Thyroid gland (tissue), 4 donors: ENCODE data around the gene KCNJ6. TPM values are rescaled to one million over a fixed set of nuclear protein-coding genes. Genes with fewer than 3 reads are reported as not detected.

Experiments
- DNase-seq, 2 donors: peaks; one replicate each; pipeline ENCODE4 v3.0.0-alpha.2; 2019
- H3K27ac ChIP-seq, 3 donors: fragments of 200-600 bp; sonication (generic); 1 replicate in 2 of 3; 2 replicates in 1 of 3; pipeline ENCODE4 v1.5.1; 2016 to 2019; ENCODE audit warnings: mild to moderate bottlenecking in 1 of 3, moderate library complexity in 1 of 3
- H3K27me3 ChIP-seq: fragments of 200-600 bp; sonication (generic); one replicate; pipeline ENCODE4 v1.5.1; 2019
- H3K36me3 ChIP-seq, 2 donors: fragments of 200-600 bp; sonication (generic); one replicate each; pipeline ENCODE4 v1.5.1; 2016 to 2019
- H3K4me1 ChIP-seq, 2 donors: fragments of 200-600 bp; sonication (generic); one replicate each; pipeline ENCODE4 v1.5.1; 2017 to 2019
- H3K4me3 ChIP-seq, 3 donors: fragments of 200-600 bp; sonication (generic); replicated peaks in 1 of 3; 1 replicate in 2 of 3; 2 replicates in 1 of 3; pipeline ENCODE4 v1.5.1; 2016; ENCODE audit warnings: mild to moderate bottlenecking in 1 of 3
- H3K9me3 ChIP-seq: fragments of 200-600 bp; sonication (generic); one replicate; pipeline ENCODE4 v1.5.1; 2017
- CTCF ChIP-seq, 6 experiments: fragments of 200-600 bp in 3 of 6; fragments of 450-650 bp in 3 of 6; sonication (generic) in 3 of 6; IDR thresholded peaks; one replicate each; pipeline ENCODE4 v1.5.1; 2016 to 2019; ENCODE audit warnings: antibody characterized with exemption in 6 of 6, mild to moderate bottlenecking in 2 of 6, inconsistent platforms in 1 of 6, moderate library complexity in 1 of 6
- POLR2A ChIP-seq, 2 donors: fragments of 450-650 bp; IDR thresholded peaks; one replicate each; pipeline ENCODE4 v1.6.1; 2017; ENCODE audit warnings: antibody characterized with exemption in 2 of 2, mild to moderate bottlenecking in 2 of 2, moderate library complexity in 1 of 2
- WGBS, 2 donors: methylation state at CpG; one replicate each; pipeline ENCODE4 v1.1.5; 2017; 5-methylcytosine and 5-hydroxymethylcytosine counted together
- intact Hi-C: fragments of 100-400 bp; cut with DNase I; formaldehyde crosslinking; loops from one replicate; pipeline ENCODE4 v1.15.1; 2023
- total RNA-seq, 4 donors: library from RNA; depleted of rRNA; stranded (reverse); fragments of >200 nt; gene quantifications; one replicate each; pipeline ENCODE4 v1.2.3, GENCODE V29; 2016

The KCNJ6 gene
- total RNA-seq, 4 donors from 2014 or later = not detected

- no peak for TF ChIP-seq POLR2A (IDR thresholded peaks at IDR 0.05)
- no peak for TF ChIP-seq CTCF (IDR thresholded peaks at IDR 0.05)
- Histone ChIP-seq H3K9me3 (no peaks in the 10 kb centered on the region), H3K4me1 (no peaks in the 10 kb centered on the region), H3K27ac (no peak overlapping the region), H3K4me3 (no peak overlapping the region), H3K27me3 (no peaks in the 10 kb centered on the region), H3K36me3 (no peaks in the 10 kb centered on the region)
- DNase-seq = no peak
- WGBS, 2 donors = 84 to 89% methylated on average over 15 of the region's 15 CpGs
- intact Hi-C loops = no loop called here
Measured at GRCh38 chr21:37780991-37781983, 135.0 kb downstream of the KCNJ6 start.

- Histone ChIP-seq H3K27ac (no peak overlapping the region), H3K4me3 (no peak overlapping the region), H3K36me3 (no peaks in the 10 kb centered on the region), H3K9me3 (no peaks in the 10 kb centered on the region), H3K27me3 (no peaks in the 10 kb centered on the region), H3K4me1 (no peaks in the 10 kb centered on the region)
- DNase-seq = no peak
- 65% methylated on average over 3 of the region's 3 CpGs for WGBS, 2 donors
- no peak for TF ChIP-seq POLR2A (IDR thresholded peaks at IDR 0.05)
- TF ChIP-seq CTCF (IDR thresholded peaks at IDR 0.05) = no peak
- intact Hi-C loops = no loop called here
Measured at GRCh38 chr21:37771181-37771580, 145.1 kb downstream of the KCNJ6 start.

DNA sequence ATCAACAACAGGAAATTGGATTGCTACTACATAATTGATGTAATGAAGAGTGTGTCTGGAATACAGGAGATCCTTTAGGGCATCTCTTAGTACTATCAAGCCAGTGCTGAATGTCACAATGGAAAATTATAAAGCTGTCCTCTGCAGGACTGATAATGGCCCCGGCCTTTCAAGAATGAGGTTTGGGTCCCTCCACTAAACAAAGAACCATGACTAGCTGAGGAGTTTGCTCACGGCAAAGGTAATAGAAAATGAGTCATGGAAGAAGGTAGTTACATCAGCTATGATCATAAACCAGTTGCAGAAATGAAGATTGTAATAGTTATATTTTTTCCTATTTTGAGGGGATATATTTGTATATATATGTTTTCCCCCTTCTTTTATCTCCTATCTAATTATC is 145.8 kb downstream of the KCNJ6 start:
- Histone ChIP-seq H3K36me3 (no peaks in the 10 kb centered on the region), H3K27ac (no peak overlapping the region), H3K27me3 (no peaks in the 10 kb centered on the region), H3K4me1 (no peaks in the 10 kb centered on the region), H3K4me3 (no peak overlapping the region), H3K9me3 (no peaks in the 10 kb centered on the region)
- TF ChIP-seq POLR2A (IDR thresholded peaks at IDR 0.05) (no peak), CTCF (IDR thresholded peaks at IDR 0.05) (no peak)
- WGBS, 2 donors = 88 to 90% methylated on average over 2 of the region's 2 CpGs
- no peak for DNase-seq
- intact Hi-C loops = no loop called here

GRCh38 chr21:37769656-37770055 is 146.6 kb downstream of the KCNJ6 start:
- no peak for TF ChIP-seq CTCF (IDR thresholded peaks at IDR 0.05)
- no peak for TF ChIP-seq POLR2A (IDR thresholded peaks at IDR 0.05)
- no peaks in the 10 kb centered on the region for H3K36me3 ChIP-seq
- no peaks in the 10 kb centered on the region for H3K27me3 ChIP-seq
- no peak overlapping the region for H3K27ac ChIP-seq
- no peaks in the 10 kb centered on the region for H3K4me1 ChIP-seq
- 0% methylated on average over 1 of the region's 1 CpG for WGBS, 2 donors
- no peak overlapping the region for H3K4me3 ChIP-seq
- DNase-seq = no peak
- intact Hi-C loops = no loop called here
- no peaks in the 10 kb centered on the region for H3K9me3 ChIP-seq

GRCh38 chr21:37767984-37768383 is 148.3 kb downstream of the KCNJ6 start:
- intact Hi-C loops = no loop called here

More at GRCh38 chr21:37767984-37768383, 148.3 kb downstream of the KCNJ6 start:
- H3K27ac ChIP-seq = no peak overlapping the region
- no peaks in the 10 kb centered on the region for H3K9me3 ChIP-seq
- H3K4me3 ChIP-seq = no peak overlapping the region
- no peak for DNase-seq
- no peaks in the 10 kb centered on the region for H3K36me3 ChIP-seq
- no peak for TF ChIP-seq CTCF (IDR thresholded peaks at IDR 0.05)
- no peak for TF ChIP-seq POLR2A (IDR thresholded peaks at IDR 0.05)
- H3K27me3 ChIP-seq = no peaks in the 10 kb centered on the region
- 50 to 70% methylated on average over 5 of the region's 5 CpGs for WGBS, 2 donors
- no peaks in the 10 kb centered on the region for H3K4me1 ChIP-seq
